H1 (cell line): ENCODE results near the gene TNNC1. TPM values are rescaled to one million over a fixed set of nuclear protein-coding genes. Genes with fewer than 3 reads are reported as not detected.

Experiments used
- CTCF ChIA-PET: fragments of 300-600 bp; sonication (Branson Sonifier 250); formaldehyde crosslinking; loops from one replicate; lab custom pipeline; 2021; ENCODE audit not compliant: partially characterized antibody; lab: Charles Lee
- POLR2A ChIA-PET: fragments of 300-600 bp; sonication (Branson Sonifier 250); formaldehyde crosslinking; loops from one replicate; lab custom pipeline; 2021; ENCODE audit warnings: inconsistent platforms; ENCODE audit not compliant: partially characterized antibody; lab: Charles Lee
- DNase-seq, 2 experiments: peaks; one replicate each; pipeline versions ENCODE4 v3.0.0 to v3.0.0-alpha.2; 2010 to 2022; ENCODE audit warnings: low spot score in 2 of 2, low read depth in 1 of 2, mixed read lengths in 1 of 2
- FAIRE-seq: peaks from 2 replicates; lab custom pipeline; 2011; peaks lifted over from hg19 to GRCh38; lab: Jason Lieb, UNC
- H2AFZ ChIP-seq: 2 replicates; pipeline ENCODE4 v1.8.1; 2012; ENCODE audit warnings: low read length, inconsistent platforms
- H2AK5ac ChIP-seq: 2 replicates; pipeline ENCODE4 v1.6.1; 2013; ENCODE audit warnings: low read depth, low read length
- H2BK120ac ChIP-seq: replicated peaks from 2 replicates; pipeline ENCODE3; 2013; ENCODE audit warnings: low read depth, low read length, inconsistent platforms
- H2BK12ac ChIP-seq: 2 replicates; pipeline ENCODE4 v1.6.1; 2013; ENCODE audit warnings: low read depth, low read length
- H2BK15ac ChIP-seq: 2 replicates; pipeline ENCODE4 v1.6.1; 2013; ENCODE audit warnings: low read length
- H2BK20ac ChIP-seq: 2 replicates; pipeline ENCODE4 v1.6.1; 2013; ENCODE audit warnings: low read length
- H2BK5ac ChIP-seq: 2 replicates; pipeline ENCODE4 v1.6.1; 2013; ENCODE audit warnings: low read depth, low read length
- H3K14ac ChIP-seq: 2 replicates; pipeline ENCODE4 v1.6.1; 2013; ENCODE audit warnings: inconsistent platforms; ENCODE audit not compliant: insufficient read length
- H3K18ac ChIP-seq: 2 replicates; pipeline ENCODE4 v1.6.1; 2013; ENCODE audit warnings: low read length; ENCODE audit errors: extremely low read depth
- H3K23ac ChIP-seq: 2 replicates; pipeline ENCODE4 v1.6.1; 2013; ENCODE audit warnings: inconsistent platforms; ENCODE audit not compliant: insufficient read length
- H3K23me2 ChIP-seq: 2 replicates; pipeline ENCODE4 v1.6.1; 2013; ENCODE audit warnings: low read depth, low read length
- H3K27ac ChIP-seq: 2 replicates; pipeline ENCODE4 v1.6.1; 2011; ENCODE audit warnings: low read depth, low read length, inconsistent platforms
- H3K27me3 ChIP-seq, 4 experiments: replicated peaks in 1 of 4; 1 replicate in 1 of 4; 2 replicates in 3 of 4; pipeline versions ENCODE4 v1.6.1 to v1.8.1; 2011 to 2013; ENCODE audit warnings: low read length in 3 of 4, mild to moderate bottlenecking in 3 of 4, inconsistent platforms in 2 of 4, mixed read lengths in 2 of 4, moderate library complexity in 1 of 4; ENCODE audit not compliant: control insufficient read depth in 3 of 4, insufficient read depth in 3 of 4; ENCODE audit errors: extremely low read depth in 1 of 4
- H3K36me3 ChIP-seq, 4 experiments: 2 replicates each; pipeline versions ENCODE4 v1.6.1 to v1.8.1; 2011 to 2013; ENCODE audit warnings: mild to moderate bottlenecking in 4 of 4, low read length in 3 of 4, moderate library complexity in 2 of 4, control low read depth in 1 of 4, inconsistent platforms in 1 of 4; ENCODE audit not compliant: insufficient read depth in 4 of 4, control insufficient read depth in 2 of 4
- H3K4ac ChIP-seq: replicated peaks from 2 replicates; pipeline ENCODE3; 2013; ENCODE audit warnings: low read length, low read depth, mixed read lengths, inconsistent platforms; ENCODE audit not compliant: insufficient read length
- H3K4me1 ChIP-seq, 4 experiments: replicated peaks in 1 of 4; 1 replicate in 1 of 4; 2 replicates in 3 of 4; pipeline versions ENCODE4 v1.6.1 to v1.8.1; 2011 to 2013; ENCODE audit warnings: low read length in 3 of 4, inconsistent platforms in 2 of 4, mixed read lengths in 1 of 4; ENCODE audit not compliant: insufficient read depth in 4 of 4, control insufficient read depth in 3 of 4
- H3K4me2 ChIP-seq, 2 experiments: 2 replicates each; pipeline versions ENCODE4 v1.6.1 to v1.8.1; 2011 to 2013; ENCODE audit warnings: low read depth in 2 of 2, low read length in 2 of 2, control low read depth in 1 of 2, inconsistent platforms in 1 of 2, mild to moderate bottlenecking in 1 of 2; ENCODE audit not compliant: insufficient read depth in 1 of 2
- H3K4me3 ChIP-seq, 4 experiments: fragments of 200-600, 300-600 bp in 1 of 4; sonication (generic), shearing (Covaris generic), sonication (Bioruptor Twin) in 1 of 4; 2 replicates each; pipeline versions ENCODE4 v1.5.1 to v1.8.1; 2011 to 2016; ENCODE audit warnings: low read length in 4 of 4, low read depth in 3 of 4, control low read depth in 2 of 4, inconsistent platforms in 2 of 4, mild to moderate bottlenecking in 2 of 4, mixed read lengths in 1 of 4, moderate library complexity in 1 of 4; ENCODE audit not compliant: insufficient read depth in 2 of 4; ENCODE audit errors: extremely low read depth in 1 of 4
- H3K56ac ChIP-seq: replicated peaks from 2 replicates; pipeline ENCODE3; 2013; ENCODE audit warnings: low read depth, mild to moderate bottlenecking, mixed read lengths, low read length, inconsistent platforms; ENCODE audit not compliant: insufficient read length
- H3K79me1 ChIP-seq: 2 replicates; pipeline ENCODE4 v1.6.1; 2013; ENCODE audit warnings: low read depth, low read length, control low read depth
- H3K79me2 ChIP-seq, 2 experiments: 2 replicates each; pipeline versions ENCODE4 v1.6.1 to v1.8.1; 2012 to 2013; ENCODE audit warnings: low read length in 2 of 2, mild to moderate bottlenecking in 2 of 2, inconsistent platforms in 1 of 2; ENCODE audit not compliant: insufficient read depth in 2 of 2, control insufficient read depth in 1 of 2
- H3K9ac ChIP-seq, 4 experiments: replicated peaks in 1 of 4; 1 replicate in 1 of 4; 2 replicates in 3 of 4; pipeline versions ENCODE4 v1.6.1 to v1.8.1; 2011 to 2013; ENCODE audit warnings: low read depth in 3 of 4, low read length in 3 of 4, control low read depth in 2 of 4, mild to moderate bottlenecking in 2 of 4, moderate library complexity in 2 of 4, inconsistent platforms in 1 of 4; ENCODE audit errors: extremely low read depth in 1 of 4
- H3K9me3 ChIP-seq, 2 experiments: 2 replicates each; pipeline versions ENCODE4 v1.6.1 to v1.8.1; 2012 to 2013; ENCODE audit warnings: mild to moderate bottlenecking in 2 of 2, moderate library complexity in 2 of 2, control low read depth in 1 of 2, inconsistent platforms in 1 of 2, low read depth in 1 of 2, low read length in 1 of 2, mixed read lengths in 1 of 2; ENCODE audit not compliant: insufficient read depth in 2 of 2
- H4K20me1 ChIP-seq, 2 experiments: replicated peaks in 1 of 2; 2 replicates each; pipeline versions ENCODE3 to v1.8.1; 2011 to 2013; ENCODE audit warnings: inconsistent platforms in 2 of 2, low read length in 2 of 2, mild to moderate bottlenecking in 1 of 2; ENCODE audit not compliant: insufficient read depth in 2 of 2, control insufficient read depth in 1 of 2
- H4K5ac ChIP-seq: 2 replicates; pipeline ENCODE4 v1.6.1; 2013; ENCODE audit warnings: low read length, low read depth, mixed read lengths, inconsistent platforms; ENCODE audit not compliant: insufficient read length
- H4K8ac ChIP-seq: 2 replicates; pipeline ENCODE4 v1.8.0; 2013; ENCODE audit warnings: mild to moderate bottlenecking, moderate library complexity, low read length, inconsistent platforms; ENCODE audit not compliant: insufficient read depth; ENCODE audit errors: extremely low read depth
- H4K91ac ChIP-seq: replicated peaks from 2 replicates; pipeline ENCODE3; 2013; ENCODE audit warnings: low read length, mixed read lengths, inconsistent platforms; ENCODE audit not compliant: insufficient read length
- BACH1 ChIP-seq: IDR thresholded peaks from 2 replicates; pipeline ENCODE4 v1.6.1; 2012; ENCODE audit warnings: low read length, improper control_type of control experiment
- CBX5 ChIP-seq: fragments of 300-800, 300-1000 bp; sonication (generic); IDR thresholded peaks from 2 replicates; pipeline ENCODE4 v1.7.1; 2016; ENCODE audit warnings: antibody characterized with exemption, low read length, low read depth
- CREB1 ChIP-seq: IDR thresholded peaks from 2 replicates; pipeline ENCODE4 v1.6.1; 2012; ENCODE audit warnings: inconsistent platforms
- POLR2AphosphoS5 ChIP-seq: IDR thresholded peaks from 2 replicates; pipeline ENCODE4 v1.6.1; 2011; ENCODE audit warnings: low read depth, low read length
- SIX5 ChIP-seq: IDR thresholded peaks from 2 replicates; pipeline ENCODE4 v1.6.1; 2011; ENCODE audit warnings: mild to moderate bottlenecking, low read depth, low read length
- SP4 ChIP-seq: IDR thresholded peaks from 2 replicates; pipeline ENCODE4 v1.6.1; 2012; ENCODE audit warnings: low read length, inconsistent platforms
- TAF7 ChIP-seq: optimal IDR thresholded peaks from 2 replicates; pipeline ENCODE3; 2011; ENCODE audit warnings: low read depth, mild to moderate bottlenecking, inconsistent platforms, low read length, moderate library complexity, borderline replicate concordance
- TBP ChIP-seq: IDR thresholded peaks from 2 replicates; pipeline ENCODE4 v1.6.1; 2011; ENCODE audit warnings: low read depth, low read length, improper control_type of control experiment
- WGBS, 2 experiments: shearing (Covaris generic) in 1 of 2; methylation state at CpG; one replicate each; pipeline versions ENCODE4 v1.1.6 to v1.1.7; 2013 to 2015; ENCODE audit warnings: low lambda C conversion rate in 2 of 2, mixed read lengths in 2 of 2, inconsistent platforms in 1 of 2, low coverage in 1 of 2, missing lambda C conversion rate in 1 of 2; ENCODE audit not compliant: insufficient replicate concordance in 2 of 2, insufficient coverage in 1 of 2, insufficient read length in 1 of 2; ENCODE audit errors: extremely low coverage in 1 of 2, missing lambda C conversion rate in 1 of 2; 5-methylcytosine and 5-hydroxymethylcytosine counted together
- polyA plus RNA-seq, 7 experiments: library from polyadenylated mRNA; depleted of rRNA in 3 of 7; stranded (reverse) in 5 of 7; unstranded in 2 of 7; fragments of >200 nt in 5 of 7; fragments of 200-250 nt in 2 of 7; gene quantifications; 1 replicate in 5 of 7; 2 replicates in 1 of 7; 4 replicates in 1 of 7; pipeline versions ENCODE4 v1.2.1 to v1.2.3, GENCODE V29; 2011 to 2013; ENCODE audit warnings: missing spikeins in 2 of 7, mixed read lengths in 2 of 7
- total RNA-seq: library from RNA; stranded (reverse); fragmentation: NEBNext Ultra II Directional; extraction: Animal tissue kit (Norgen Biotek cat#: 25700); gene quantifications from 2 replicates; pipeline ENCODE4 v1.2.1, GENCODE V29; 2021

Gene TNNC1
- total and polyA plus RNA-seq, 2 of the 8 experiments (the other 6 are each of a cell fraction or from before 2014, with no cell fraction given), result 5.8 to 16.4 TPM

DNA sequence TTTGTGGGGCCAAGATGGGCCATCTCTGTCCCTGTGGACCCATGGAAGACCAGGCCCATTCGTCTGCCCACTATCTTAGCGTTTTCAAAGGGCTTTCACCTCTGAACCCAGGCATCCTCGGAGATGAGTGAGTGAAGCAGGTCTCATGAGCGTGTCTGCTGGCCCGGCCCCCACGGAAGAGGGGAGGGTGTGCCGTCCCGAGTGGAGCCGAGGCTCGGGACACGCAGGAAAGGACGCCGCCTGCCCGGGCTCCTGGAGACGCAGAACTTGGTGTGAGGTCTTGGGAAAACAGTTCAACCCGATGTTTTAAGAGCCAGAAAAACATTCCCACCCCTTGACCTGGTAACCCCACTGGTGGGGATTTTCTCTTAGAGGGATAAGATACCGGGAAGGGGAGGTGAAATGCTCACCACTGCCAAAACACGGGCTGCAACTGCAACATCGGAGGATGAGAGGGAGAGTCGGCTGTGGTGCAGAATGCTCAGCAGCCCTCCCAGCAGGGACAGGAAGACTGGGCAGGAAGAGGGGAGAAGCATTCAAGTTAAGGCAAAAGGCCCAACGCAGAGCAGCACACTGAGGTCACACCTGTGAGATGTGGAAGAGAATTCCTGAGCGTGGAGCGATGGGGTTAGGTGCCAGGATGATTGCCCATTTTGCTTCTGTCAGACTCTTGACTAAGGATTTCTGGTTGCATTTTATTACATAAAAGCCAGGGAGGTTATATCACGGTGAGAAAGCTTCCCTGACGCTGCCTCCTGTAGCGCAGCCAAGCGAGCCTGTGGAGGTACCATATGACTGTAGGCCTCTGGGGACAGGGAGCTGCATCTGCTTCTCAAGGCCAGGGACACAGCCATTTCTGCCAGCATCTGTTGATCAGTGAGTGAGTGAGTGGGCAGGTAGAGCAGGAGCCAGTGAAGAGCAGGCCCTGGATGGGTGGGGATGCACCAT, 27.2 kb upstream of the TNNC1 start:
- no peak overlapping the region for H3K27ac ChIP-seq
- no peak overlapping the region for H2BK20ac ChIP-seq
- no peaks in the 10 kb centered on the region for H3K23me2 ChIP-seq
- no peak overlapping the region for H3K9ac ChIP-seq
- no peak overlapping the region for H2AK5ac ChIP-seq
- H2BK12ac ChIP-seq, result no peak overlapping the region
- H2AFZ ChIP-seq, result no peak overlapping the region
- H3K23ac ChIP-seq, result no peak overlapping the region
- H4K91ac ChIP-seq, result no peak overlapping the region
- TF ChIP-seq POLR2AphosphoS5, result no peak
- no peak for TF ChIP-seq TAF7
- no peak for TF ChIP-seq SP4
- no peak for TF ChIP-seq SIX5
- TF ChIP-seq CBX5, result no peak
- TF ChIP-seq TBP, result no peak
- no peak for TF ChIP-seq BACH1
- TF ChIP-seq CREB1, result no peak
- H3K18ac ChIP-seq, result no peak overlapping the region
- no peak overlapping the region for H3K4me2 ChIP-seq
- no peak overlapping the region for H3K4ac ChIP-seq
- H3K9me3 ChIP-seq, result no peaks in the 10 kb centered on the region
- no peak overlapping the region for H3K4me3 ChIP-seq
- H3K79me1 ChIP-seq, result peaks cover 2% of the 10 kb centered on the region; the same call in 1 of the 2 replicates
- H4K8ac ChIP-seq, result no peak overlapping the region
- 97% methylated on average over 27 of the region's 27 CpGs; no CpG with 5 or more reads in 1 of the 2 experiments for WGBS, 2 experiments
- peaks cover 0 to 15% of the 10 kb centered on the region in 2 experiments for H4K20me1 ChIP-seq
- no peaks in the 10 kb centered on the region for H3K4me1 ChIP-seq
- ChIA-PET CTCF (interaction anchor here (0.6 to 3.1 kb wide), 17 partner anchors 9 to 314 kb away, joined by 3 to 28 read pairs (median 6); partner anchors contain the start of gene STAB1), POLR2A (interaction anchor here (1.2 to 2.1 kb wide), 3 partner anchors 8 to 34 kb away, joined by 5 to 6 read pairs (median 5); partner anchors contain the start of gene STAB1)
- no peak for DNase-seq
- FAIRE-seq, result no peak
- no peaks in the 10 kb centered on the region for H3K27me3 ChIP-seq
- H3K79me2 ChIP-seq, result no peaks in the 10 kb centered on the region
- H3K56ac ChIP-seq, result no peak overlapping the region
- no peak overlapping the region for H2BK120ac ChIP-seq
- no peak overlapping the region for H4K5ac ChIP-seq
- H3K14ac ChIP-seq, result no peak overlapping the region
- H2BK5ac ChIP-seq, result no peak overlapping the region
- no peak overlapping the region for H2BK15ac ChIP-seq
- H3K36me3 ChIP-seq, result peaks cover 35 to 60% (median 46%) of the 10 kb centered on the region in 4 experiments
